NK-92 (cell line): Measurements from ENCODE around the gene ZDHHC11.
"Not testable (repeated sequence)": the region's sequence is repeated elsewhere in the genome, so short reads cannot be mapped to it uniquely, and the experiment has no call there.

Experiments used
- DNase-seq: peaks from one replicate; lab custom pipeline; 2025; ENCODE audit not compliant: unreplicated experiment; lab: John Stamatoyannopoulos, UW

The ZDHHC11 gene

GRCh38 chr5:880816-881550, 30.2 kb upstream of the ZDHHC11 start:
- no peak for DNase-seq

DNA sequence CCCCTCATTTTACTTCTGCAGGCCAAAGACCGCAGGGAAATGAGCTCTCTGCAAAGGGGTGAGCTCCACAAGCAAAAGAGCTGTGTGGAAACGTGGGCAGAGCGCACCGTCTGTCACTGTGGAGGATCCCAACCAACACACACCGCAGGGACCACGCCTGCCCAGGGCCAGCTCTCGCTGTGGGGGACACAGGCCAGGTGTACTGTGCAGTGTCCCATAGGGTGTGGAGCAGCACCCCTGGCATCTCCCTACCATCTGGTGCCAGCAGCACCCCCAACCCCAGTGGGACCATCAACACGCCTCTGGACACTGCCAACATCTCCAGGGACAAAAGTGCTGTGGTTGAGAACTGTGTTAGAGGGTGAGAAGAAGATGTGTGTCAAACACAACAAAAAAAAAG, 27.9 kb upstream of the ZDHHC11 start:
- DNase-seq = not testable (repeated sequence)

DNA sequence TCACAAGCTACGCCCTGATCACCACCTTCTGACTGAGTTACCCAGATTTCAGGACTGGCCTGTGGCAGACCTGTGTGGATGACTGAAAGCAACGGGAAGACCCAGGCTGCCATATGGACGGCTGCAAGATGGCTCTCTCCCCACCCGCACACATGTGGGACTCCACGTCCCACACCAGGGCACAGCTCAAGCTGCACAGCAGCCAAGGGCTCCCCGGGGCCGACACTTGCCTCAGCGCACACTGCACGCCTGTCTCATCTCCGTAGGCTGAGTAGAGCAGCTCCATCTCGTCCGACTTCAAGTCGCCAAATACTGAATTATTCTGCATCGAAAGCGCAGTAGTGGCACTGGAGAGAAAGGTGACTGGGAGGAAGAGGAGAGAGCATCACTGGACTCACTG, 27.3 kb upstream of the ZDHHC11 start:
- no peak for DNase-seq

DNA sequence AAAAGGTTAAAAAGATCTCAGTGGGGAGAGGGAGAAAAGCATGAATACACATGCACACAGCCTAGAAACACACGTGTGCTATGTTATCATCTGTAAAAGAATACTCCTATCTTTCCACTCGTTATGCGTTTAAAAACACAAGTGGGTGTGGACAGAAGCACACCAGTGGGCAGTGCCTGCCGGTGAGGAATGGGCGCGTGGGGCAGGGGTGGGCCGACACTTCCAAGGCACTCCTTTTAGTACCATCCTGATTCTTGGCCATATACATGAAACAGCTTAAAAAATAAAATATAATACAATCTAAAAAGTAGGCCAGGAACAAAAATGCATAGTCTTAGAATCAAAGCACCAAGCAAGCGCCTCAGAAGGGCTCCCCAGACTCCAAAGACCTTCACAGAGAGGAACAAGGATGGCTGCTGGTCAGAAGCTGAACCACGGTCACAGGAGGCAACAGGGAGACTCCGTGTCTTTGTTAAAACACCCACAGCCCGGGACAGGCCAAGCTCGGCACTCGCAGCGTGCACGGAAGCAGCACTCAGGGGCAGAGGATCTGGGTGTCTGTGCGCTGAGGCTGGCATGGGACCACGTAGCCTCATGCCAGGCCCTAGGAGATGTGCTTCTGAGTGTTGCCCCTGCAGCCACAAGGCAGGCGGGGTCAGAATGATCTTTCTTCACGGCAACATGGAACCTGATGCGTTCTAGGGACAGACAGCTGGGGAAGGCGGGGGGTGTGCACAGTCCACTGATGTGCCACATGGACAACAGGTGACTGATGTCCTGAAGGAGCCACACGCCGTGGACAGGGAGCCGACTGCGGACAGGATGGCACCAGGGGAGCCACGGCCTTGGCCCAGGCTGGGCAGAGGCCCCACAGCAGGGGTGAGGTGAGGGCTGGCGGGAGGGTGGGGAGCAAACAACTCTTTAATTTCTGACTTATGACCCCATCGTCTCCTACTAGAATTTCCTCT, 25.9 kb upstream of the ZDHHC11 start:
- DNase-seq = no peak

DNA sequence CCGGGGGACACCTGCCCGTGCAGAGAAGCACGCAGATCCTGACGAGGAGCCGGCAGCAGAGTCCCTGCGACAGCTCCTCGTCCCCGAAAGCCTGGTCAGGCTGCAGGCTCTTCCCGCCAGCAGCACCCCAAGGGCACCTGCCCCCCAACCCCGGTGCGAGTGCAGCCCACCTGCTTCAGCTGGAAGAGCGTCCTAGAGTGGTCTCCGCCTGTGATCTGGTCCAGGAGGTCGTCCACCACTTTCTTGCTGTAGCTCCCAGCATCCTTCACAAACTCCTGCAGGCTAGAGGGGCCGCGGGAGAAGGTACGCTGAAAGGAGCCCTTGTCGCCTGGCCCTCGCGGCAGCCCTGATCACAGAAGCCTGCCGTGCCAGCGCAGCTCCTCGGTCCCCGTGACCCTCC, 25.1 kb upstream of the ZDHHC11 start:
- no peak for DNase-seq

- DNase-seq = no peak
Measured at GRCh38 chr5:873328-873727, 22.5 kb upstream of the ZDHHC11 start.

DNA sequence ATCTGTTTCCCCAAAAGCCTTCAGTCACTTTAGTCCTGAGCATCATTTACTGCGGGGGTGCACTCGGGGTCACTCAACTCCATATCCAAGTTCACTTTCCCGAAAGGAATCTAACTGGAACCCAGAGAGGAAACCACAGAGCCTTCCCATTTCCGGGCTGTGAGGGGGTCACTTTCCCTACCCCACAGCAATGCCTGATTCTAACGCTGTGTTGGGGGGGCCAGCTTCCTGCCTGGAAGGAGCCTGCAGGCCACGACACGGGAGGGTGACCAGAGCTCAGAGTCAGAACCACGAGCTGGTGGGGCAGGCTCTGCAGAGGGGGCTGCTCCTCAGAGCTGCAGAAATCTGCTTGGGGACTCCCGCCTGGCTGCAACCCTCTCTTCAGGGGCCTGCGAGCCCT, 21.5 kb upstream of the ZDHHC11 start:
- no peak for DNase-seq

- DNase-seq = no peak
Measured at GRCh38 chr5:871596-872298, 21.0 kb upstream of the ZDHHC11 start.

GRCh38 chr5:870956-871355, 20.2 kb upstream of the ZDHHC11 start:
- DNase-seq = no peak

- no peak for DNase-seq
Measured at GRCh38 chr5:868428-869135, 17.8 kb upstream of the ZDHHC11 start.

DNA sequence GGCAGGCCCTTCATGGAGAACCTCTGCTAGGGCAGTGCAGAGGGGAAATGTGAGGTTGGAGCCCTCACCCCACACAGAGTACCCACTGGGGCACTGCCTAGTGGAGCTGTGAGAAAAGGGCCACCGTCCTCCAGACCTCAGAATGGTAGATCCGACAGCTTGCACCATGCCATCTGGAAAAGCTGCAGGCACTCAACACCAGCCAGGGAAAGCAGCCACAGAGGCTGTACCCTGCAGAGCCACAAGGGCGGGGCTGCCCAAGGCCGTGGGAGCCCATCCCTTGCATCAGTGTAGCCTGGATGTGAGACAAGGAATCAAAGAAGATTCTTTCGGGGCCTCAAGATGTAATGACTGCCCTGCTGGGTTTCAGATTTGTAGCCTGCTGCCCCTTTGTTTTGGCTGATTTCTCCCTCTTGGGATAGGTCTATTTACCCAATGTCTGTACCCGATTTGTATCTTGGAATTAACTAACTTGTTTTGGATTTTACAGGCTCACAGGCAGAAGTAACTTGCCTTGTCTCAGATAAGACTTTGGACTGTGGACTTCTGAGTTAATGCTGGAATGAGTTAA, 16.6 kb upstream of the ZDHHC11 start:
- no peak for DNase-seq

- DNase-seq = no peak
Measured at GRCh38 chr5:865771-866170, 15.0 kb upstream of the ZDHHC11 start.

- DNase-seq = no peak
Measured at GRCh38 chr5:865168-865521, 14.4 kb upstream of the ZDHHC11 start.

- no peak for DNase-seq
Measured at GRCh38 chr5:864492-865167, 13.8 kb upstream of the ZDHHC11 start.

DNA sequence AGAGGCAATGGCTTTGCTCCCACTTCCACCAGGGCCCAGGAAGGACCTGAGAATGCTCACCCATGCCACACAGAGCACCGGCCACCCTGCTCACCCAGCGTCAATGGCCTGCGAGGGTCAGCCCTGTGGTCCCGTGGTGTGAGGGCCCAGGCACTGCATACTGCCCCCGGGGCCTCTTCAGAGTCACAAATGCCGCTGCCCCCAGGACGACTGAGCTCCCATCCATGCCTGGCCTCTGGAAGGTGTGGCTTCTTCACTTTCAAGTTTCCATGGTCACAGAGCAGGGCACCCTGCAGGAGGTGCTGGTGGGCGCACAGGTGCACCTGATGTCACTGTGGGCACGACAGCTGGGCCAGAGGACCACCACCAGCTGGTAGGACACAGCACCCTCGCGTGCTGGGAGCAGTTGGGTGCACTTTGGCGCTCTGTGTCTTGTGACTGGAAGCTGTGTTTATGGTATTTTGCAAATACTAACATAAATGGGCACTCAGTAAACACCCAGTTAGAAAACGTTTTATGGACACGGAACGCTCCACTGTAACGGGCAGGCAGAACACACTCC, 12.5 kb upstream of the ZDHHC11 start:
- no peak for DNase-seq

DNA sequence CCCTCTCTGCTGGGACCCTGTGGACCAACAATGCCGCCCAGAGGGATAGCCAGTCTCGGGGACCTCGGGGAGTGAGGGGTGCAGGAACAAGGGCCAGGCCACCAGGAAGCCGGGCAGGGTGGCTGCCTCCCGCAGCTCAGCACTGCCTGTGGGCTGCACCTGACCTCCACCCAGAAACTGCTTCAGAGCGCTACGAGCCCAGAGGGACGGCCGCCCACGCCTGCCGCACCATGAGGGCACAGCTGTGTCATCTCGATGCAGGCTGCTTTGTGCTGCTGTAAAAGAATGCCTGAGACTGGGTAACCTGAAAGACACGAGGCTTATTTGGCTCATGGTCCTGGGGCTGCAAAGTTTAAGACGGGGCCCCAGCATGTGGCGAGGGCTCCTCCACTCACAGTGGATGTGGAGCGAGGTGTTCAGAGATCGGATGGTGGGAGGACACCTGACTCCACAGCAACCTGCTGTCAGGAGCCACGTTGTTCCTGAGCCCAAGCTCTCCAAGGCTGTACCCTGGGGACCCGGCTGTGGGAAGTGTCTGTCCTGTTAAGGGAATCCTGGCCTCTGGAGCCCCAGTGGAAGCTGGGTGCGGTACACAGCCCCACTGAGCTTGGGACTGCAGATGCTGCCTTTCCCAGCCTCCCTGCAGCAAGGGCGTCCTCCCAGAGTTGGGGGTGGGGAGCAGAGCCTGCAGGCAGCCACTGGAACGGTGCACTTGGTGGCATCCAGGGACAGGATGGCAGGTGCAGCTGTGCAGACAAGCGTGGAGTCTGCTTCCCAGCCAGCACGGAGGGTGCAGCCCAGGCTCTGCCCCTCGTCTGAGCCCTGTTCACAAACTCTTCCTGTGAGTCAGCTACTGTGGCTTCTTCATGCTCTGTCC, 11.8 kb upstream of the ZDHHC11 start:
- DNase-seq = no peak

DNA sequence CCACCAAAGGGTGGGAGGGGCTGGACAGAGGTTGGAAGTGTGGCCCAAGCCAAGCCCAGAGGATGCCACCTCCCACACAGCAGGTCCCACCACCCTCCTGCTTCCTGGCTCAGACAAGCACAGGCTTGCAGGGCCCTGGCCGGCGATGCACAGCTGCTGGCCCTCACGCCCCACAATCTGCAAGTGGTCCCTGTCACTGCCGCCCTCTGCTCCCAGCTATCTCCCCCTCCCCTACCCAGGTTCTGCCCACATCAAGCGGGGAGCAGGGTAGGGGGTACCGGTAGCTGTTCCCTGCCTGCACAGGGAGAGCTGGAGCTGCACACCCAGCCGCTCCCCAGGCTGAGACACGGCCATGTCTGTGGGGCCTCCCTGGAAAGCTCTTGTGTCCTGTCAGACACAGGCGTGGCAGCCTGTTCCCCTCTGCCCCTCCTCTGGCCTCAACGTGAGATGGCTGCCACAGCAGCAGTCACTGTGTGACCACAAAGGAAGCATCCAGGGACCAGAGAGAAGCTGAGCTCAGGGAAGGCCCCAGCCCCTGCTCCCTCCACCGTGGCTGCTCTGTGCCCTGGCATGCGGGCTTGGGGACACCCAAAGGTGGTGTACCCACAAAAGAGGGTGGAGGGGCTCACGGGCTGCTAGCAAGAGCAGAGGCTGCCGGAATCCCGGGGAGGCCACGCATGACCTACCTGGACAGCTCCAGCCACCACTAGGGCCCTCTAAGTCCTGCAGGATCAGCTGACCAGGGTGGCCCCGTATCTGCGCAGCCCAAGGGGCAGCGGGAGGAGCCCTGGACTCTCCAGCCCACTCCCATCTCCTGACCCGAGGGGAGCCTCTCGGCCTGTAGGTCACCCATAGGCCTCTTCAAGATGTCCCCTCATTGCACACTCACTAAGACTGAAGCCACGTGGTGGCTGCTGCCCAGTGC, 10.9 kb upstream of the ZDHHC11 start:
- DNase-seq = no peak
